ENCODE results near the gene TBC1D7.

The TBC1D7 gene

DNA sequence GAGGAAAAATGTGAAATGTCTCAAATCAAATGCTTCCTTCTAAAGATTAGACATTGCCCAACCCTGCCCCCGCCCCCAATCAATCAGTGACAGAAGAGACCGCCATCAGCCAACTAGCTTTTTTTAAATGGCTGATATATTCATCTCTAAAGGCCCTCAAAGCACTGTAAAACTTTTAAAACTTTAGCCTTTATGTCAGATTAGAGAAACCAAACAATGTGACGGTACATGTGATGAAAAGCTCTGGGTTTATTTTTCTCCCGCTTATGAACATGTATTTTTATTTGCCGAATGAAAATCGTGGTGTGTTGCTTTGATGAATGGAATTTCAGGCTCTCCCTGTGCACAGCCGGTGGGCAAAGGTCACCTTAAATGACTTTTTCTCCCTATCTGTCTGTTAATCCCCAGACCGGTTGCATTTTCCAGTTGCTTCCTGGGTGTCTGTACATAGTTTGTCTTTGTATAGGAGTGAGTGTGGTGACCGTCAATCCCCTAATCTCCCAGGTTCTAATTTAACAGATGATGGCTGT, 38.5 kb downstream of the TBC1D7 start:
- no peak for DNase-seq

DNA sequence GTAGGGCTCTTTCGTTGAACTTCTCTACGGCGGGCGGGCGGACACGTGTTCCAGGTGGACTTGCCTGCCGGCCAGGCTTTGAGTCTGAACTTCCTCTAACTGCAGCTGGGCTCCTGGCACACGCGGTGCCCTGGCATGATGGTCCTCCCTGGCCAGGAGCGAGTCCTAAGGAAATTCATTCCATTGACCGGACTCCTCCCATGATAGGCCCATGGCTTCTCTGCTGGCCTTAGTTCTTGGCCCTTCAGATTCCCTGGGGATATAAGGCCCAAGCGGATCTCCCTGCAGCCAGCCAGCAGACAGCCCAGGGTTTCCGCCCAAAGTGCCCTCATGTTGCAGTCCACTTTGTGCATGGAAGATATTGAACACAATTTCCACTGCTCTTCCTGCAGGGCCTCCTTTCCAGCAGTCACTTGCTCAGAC, 39.4 kb downstream of the TBC1D7 start:
- no peak for DNase-seq

DNA sequence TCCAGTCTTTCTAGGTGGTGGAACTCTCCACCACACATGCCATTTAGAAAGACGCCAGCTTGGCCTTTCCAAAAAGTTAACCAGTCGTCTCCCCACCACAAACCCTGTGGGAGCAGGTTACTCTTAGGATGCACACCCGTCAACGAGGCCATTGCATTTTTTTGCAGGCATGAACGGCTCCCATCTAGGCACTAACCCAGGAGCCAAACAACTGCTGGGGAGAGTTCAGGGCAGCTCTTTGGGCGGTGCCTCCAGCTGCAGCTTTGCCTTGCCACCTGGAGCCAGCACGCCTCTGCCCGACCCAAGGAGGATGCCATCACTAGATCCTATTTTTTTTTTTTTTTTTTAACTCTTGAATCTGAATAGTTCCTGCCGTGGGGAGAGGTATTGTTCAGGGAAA, 39.9 kb downstream of the TBC1D7 start:
- DNase-seq, result no peak

DNA sequence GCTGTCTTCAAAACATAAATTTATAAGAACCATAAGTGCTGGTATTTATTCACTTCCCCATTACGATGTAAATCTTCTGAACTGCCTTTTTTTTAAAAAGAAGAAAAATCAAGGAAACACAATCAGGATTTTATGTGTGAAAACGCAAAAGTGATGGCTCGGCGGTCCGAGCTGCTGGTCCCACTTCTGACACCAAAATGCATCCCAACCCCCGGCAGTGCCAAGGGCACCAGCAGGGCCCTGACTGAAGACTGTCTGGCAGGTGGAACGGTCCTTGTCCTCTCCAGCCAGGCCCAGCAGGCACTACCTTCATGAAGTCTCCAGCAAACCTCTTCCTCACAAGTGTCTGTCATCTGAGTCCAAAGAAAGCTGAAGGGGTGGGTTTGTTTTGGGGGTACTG, 41.2 kb downstream of the TBC1D7 start:
- DNase-seq, result no peak

DNA sequence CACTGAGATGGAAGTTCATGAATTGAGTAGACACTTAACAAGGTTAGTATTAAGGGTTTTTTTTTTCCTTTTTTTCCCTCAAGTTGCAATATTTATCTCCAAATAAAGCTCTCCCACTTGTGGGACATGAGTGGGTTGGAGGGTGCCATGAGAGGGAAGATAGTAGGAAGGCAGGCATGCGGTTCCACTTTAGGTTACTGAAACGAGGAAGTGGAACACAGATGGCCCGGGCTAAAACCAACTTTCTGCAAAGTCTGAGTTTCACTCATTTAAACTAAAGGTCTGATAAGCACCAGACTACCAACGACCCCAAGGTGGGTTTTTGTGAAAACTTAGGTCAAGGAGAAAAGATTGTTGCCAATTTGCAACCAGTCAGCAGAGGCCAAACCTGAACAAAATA, 42.2 kb downstream of the TBC1D7 start:
- no peak for DNase-seq

DNA sequence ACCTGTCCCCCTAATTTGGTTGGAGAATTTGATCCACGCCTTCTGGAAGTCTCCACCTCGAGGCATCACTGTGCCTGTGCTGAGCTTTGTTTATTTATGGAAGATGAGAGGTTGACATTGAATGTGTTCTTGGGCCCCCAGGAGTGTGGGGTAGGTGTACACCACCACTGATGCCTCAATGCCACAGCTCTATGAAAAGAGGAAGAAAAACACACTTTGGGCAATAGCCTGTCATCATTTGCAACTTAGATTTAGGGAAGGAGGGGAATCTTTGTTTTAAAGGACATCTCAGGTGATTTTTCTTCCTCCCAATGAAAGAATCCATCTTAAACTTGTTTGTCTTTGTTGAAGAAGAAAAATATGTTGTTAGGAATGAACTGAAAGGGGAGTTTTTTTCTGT, 42.6 kb downstream of the TBC1D7 start:
- DNase-seq, result no peak

DNA sequence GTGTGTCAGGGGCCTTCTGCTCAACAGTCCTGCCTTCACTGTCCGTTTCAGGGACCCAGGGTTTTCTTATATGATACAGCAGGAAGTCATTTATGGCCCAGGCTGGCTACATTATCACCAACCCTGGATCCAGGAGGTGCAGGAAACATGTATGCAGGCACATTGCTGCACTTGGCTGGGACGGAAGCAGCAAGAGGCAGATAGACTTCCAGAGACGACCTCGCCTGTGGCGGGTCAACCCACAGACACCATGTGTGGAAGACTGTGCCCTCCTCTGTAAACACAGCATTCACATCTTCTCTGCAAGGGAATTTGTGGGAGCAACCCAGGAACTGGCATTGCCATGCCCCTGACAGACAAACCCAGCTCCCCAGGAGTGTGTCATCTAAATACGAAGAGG, 43.7 kb downstream of the TBC1D7 start:
- no peak for DNase-seq

DNA sequence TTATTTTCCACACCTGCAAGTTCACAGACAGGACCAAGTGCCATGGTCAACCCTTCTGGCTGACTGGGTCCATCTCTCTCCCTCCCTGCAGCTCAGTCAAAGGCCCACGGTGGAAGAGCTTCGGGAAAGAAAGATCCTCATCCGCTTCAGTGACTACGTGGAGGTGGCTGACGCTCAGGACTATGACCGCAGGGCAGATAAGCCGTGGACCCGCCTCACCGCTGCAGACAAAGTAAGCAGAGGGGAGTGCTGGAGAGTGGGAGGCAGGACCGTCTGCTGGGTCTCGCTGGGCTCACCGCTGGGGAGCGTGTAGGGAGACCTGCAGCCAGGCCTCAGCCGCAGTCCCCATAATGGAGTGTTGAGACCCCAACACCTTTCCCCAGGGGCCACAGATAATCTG, 45.0 kb downstream of the TBC1D7 start:
- no peak for DNase-seq

DNA sequence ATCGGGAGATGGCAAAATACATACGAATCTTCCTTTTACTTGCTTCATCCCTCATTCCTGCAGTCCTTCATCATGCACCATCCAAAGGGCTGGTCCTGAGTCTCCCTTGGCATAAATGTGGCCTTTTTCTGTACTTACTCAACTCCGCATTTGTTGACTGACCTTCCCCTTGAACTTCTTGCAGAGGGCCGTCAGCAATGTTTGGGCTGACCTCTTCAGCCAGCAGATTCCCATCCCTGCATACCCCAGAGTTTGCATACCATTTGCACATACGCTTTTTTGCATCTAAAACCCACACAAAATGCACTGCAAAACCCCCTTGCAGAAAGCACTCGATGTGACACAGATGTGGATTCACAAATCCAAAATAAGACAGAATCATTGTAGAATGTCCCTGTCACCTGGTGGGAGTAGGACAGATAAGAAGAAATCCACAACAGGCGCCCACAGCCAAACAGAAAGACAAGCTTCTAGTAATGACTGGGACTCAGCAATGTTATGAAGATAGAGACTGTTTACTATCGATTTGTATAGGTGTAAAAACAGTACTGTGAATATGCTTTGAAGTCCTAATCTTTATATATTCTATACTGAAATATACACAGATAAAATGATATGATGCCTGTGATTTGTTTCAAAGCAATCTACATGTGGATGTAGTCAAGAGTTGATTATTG, 45.8 kb downstream of the TBC1D7 start:
- no peak for DNase-seq

DNA sequence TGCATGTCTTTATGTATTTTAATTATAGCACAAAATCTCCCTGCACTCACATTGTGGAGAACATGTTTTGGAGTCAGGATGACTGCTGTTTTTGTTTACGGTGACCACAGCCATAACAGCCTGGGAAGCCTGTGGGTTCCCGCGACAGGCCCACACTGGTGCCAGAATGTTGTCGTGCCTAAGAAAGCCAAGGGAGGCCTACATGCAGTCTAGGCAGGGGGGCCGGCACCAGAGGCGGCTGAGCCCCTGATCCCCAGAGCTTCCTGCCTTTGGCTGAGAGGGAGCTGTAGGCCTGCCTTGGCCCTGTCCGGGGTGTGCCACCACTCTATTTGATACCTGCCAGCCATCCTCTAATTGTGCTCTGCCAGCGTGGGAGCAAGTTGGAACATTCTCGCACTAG, 46.7 kb downstream of the TBC1D7 start:
- no peak for DNase-seq

DNA sequence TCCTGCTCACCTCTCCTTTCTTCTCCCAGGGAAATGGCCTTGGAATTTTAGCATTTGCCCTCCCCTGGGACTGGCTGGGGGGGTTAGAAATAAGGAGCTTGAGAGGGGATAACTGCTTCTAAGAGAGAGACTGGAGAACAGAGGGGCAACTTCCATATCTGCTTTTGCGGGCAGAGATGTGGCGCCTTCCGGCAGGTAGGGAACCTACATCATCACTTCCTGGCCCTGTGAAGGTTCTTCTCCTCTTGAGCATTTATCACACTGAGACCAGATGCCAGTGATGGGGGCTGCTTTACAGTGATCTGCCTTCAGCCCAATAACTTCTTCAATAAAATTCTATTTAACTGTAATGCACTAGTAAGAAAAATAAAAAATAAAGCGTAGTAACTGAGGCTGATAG, 48.1 kb downstream of the TBC1D7 start:
- no peak for DNase-seq

DNA sequence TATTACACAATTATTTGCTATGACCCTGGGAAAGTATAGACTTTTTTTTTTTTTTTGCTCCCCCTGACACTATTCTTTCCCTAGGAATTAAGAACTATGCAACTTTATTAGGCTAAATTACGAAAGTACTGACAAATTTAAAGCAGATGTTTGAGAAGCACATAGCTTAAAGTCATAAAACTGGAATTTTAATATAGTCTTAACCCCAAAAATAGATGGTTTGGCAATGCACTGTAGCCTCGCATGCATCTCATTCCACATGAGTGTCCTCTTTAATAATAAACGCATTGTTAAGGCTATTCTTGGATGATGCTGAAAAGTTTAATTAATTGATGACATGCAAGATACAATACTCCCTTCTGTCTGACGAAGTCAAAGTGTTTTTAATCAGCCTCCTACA, 49.3 kb downstream of the TBC1D7 start:
- no peak for DNase-seq

DNA sequence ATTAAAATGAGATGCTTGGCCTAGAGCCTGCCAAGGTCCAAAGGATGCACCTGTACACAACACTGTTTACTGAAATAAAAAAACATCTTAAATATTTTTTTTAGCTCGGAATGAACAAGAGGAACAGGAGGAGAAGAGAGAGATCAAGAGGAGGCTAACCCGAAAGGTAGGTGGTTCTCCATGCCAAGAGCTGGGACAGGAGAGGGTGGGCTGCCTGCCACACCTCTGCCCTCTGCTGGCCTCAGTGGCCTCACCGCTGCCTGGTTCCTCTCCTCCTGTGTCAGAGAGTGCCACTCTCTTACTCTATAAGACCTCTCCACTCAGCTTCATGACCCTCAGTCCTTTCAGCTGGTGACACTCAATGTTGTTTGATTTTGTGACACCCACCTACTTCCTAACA, 50.2 kb downstream of the TBC1D7 start:
- no peak for DNase-seq

DNA sequence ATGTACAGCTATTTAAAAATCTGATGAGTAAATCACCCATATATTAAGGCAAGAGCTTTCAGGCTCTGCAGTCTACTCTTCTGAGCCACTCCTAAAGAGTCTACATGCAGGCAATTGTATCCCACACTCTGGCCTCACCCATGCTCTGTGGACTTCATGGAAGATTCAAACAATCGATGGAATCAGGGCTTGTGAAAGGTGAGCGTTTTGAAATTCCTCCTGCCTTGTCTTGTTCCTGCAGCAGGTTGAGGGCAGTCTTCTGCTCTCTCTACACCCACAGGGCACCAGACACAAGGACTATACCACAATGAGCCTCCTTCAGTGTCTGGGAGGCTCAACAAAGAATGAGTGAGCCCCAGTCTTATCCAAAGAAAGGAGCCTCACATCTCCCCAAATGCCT, 51.1 kb downstream of the TBC1D7 start:
- no peak for DNase-seq

DNA sequence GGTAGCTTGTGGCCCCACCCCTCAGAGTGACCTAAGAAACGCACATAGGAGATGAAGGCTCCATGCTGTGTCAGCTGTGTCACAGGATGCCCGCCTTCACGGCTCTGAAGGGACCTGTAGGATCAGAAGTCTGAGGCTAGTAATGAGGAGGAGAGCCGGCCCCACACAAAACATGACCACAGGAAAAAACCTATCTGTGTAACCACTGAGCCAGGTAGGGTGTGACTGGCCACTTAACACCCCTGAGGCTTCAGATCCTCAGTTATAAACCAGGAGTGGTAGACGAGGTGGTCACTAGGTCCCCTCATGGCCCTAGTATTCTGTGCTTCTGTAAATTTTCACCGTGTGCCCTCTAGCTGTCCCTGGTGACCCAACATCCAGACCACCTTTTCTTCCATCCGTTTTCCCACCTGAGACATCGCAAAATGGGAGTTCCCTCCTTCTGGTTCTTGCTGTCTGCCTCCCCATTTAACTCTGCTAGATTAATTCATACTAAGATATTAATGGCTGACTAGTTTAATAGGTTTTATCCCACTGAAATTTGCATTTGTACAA, 52.8 kb downstream of the TBC1D7 start:
- no peak for DNase-seq

DNA sequence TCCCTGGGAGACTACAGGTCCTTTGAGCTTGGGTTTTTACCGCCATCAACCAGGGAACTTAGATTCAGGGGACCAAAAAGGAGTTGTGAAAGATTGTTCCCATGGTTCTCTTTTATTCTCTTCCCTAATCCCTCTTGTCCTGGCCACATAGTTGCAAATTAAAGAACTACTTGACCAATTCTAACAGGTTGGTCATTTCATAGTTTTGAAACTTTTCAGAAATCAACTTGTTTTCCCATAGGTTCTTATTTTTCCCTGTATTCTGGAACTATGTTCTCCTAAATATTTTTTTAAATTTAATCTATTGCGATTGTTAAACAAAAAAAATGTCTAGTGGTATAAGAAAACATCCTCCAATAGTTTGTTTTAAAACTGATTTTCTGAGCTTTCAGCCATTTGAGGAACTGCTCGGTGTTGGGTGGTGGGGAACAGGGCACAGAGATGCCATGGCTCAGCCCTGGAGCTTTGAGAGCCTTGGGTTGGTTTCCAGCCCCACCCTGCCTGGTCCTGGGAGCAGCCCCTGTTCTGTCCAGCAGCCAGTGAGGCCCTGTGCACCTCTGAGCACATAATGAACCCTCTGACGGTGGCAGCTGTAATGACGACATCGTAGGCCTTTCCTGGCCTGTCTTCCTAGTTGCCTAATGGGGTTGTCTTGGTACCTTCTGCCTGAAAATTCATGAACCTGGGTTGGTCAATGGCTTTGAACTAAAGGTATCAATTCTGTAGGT, 53.5 kb downstream of the TBC1D7 start:
- DNase-seq, result no peak

DNA sequence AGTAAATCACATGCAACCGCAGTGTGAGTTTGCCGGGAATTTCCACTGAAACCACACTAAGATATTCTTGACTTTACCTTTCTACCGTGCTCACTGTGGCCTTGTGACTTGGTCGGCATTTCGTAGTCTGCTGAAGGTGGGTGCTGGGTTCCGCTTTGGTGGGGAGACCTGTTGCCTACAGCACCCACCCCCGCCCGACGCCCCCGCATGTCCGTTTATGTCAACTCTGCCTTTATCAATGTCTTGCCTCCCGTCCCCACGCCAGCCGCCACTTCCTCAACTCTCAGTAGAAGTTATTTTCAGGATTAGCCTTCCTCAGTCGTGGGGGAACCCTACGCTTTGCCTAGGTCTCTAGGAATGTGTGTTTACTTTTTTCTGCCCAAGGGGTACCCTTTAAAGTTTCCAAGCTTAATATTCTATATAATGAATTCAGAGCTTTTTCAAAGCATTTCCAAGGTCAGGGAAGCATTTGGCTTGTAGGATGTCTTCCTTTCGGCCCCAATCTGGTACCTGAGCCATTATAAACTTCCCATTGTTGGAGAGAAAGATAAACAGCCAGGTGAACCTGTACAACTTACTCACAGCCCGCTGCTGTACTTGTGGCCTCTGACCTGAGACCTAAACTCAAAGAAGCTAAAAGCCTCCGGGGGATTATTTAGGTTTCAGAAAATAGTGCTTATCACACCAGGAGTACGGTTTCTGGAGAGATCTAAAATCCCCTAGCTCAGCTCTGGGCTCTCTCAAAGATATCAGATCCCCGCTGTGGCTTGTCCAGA, 54.2 kb downstream of the TBC1D7 start:
- DNase-seq, result peak; percentile 53

DNA sequence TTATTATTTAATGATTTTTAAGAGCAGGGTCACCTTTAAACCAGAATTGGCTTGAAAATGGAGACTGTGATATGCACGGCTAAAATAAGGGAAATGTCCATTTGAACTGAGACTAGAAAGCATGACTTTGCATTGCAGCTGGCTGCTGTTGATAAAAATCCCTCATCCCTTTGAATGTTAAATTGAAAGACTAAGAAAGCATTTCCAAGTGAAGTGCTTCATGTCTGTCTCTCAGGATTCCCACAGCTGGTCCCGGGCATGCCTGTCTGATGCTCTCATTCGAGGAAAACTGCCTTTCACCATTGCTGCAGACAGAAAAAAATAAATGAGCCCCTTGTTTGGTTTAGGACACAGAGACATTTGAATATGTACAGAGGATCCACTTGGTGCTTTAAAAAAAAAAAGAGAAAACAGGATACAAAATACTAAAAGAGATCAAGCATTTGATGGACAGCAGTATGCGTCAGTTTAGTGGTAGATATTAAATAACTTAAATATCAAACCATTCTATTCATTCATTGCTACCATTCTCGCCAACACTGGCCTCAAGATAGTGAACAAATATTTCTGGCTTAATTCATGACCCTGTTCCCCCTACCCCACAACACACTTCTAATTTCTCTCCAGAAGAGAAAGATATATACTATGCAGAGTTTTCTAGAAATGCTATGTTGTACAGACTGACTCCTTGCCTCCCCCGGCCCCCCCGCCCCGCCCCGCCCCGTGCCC, 55.0 kb downstream of the TBC1D7 start:
- no peak for DNase-seq

DNA sequence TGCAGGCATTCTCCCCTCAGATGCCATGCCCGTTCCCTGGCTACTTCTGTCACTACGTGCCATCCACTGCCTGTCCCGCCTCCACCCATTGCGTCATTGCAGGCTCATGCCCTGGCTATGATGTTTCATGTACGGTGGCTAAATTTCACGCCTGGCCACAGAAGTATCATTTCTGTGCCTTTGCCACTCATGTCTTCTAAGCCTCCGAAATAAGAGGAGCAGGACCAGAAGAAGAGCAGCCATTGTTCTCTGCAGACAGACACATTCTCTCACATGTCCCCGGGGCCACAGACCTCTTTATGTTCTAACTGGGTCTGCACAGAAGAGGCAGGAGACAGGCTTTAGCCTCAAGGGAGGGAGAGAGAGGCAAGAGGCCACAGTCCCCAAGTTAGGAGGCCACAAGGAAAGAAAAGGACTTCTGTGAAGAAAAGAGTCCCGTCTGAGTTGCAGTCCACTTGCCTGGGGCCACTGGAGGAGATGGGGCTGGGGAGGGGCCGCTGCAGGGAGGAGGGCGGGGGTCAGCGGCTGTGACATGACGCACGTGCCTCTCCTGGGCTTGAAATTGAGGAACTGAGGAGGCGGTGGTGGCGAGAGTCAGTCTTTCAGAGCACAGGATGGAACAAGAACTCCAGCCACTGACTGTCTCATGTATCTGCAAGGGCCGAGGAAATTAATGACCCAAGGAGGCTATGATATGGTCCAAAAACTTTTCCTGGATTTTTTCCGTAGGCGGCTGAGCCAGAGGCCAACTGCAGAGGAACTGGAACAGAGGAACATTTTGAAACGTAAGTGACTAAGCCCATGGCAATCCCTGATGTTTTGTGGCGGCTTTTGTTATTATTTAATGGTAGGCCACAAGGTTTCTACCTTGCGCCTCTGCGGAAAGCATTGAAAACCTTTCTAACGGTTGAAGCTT, 55.9 kb downstream of the TBC1D7 start:
- DNase-seq, result no peak

DNA sequence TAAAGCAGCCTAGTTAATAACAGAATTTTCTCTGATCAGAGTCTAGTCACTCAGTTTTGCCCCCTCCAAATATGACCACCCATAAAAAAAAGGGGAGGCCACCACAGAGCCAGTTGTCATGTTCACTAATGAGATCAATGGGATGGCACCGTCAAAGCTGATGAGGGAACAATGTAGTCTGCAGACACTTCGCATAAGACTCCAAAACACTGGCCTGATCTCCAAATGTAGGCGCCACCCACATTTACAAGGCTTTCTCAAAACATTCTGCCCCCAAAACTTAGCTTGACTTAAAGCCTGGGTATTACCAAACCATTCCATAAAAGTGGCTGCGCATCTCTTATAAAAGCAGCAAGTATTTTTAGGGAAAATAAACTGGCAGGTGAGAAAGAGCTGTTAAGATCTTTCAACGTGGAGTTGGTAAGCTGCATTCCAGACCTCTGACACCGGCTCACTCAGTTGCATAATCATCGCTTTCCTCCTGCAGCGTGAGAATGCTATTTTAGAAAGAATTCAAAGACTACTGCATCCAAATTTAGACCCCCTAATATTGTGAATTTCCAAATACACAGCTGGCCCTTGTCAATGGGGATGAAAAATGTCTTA, 59.3 kb downstream of the TBC1D7 start:
- no peak for DNase-seq

DNA sequence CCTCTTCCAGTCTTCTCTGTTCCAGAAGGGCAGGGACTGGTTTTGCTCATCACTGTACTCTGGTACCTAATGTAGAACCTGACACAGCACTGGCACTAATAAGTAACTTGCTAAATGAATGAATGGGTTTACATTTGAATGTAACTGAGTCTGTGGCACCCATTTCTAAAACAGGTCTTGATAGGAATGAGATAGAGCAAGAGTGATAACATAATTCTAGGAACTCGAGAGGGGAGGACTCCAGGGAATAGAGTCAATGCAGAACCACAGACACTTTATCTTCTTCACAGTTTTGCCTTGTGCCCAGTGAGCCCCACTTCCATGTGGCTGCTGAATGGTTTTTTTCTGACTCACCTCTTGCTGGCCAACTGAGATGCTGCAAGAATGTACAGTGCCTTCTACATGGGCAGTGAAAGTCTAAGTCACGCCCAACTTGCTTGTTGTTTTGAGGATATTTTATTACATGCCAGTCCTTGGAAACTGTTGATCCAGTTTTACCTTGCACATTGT, 61.1 kb downstream of the TBC1D7 start:
- DNase-seq, result no peak

All from activated CD4-positive, CD25-positive, alpha-beta regulatory T cell treated with anti-CD3 and anti-CD28 coated beads, Interleukin-2, amount 50 U/mL, for 72 hours (primary cell).